ENCODE results near the gene ADAT2. TPM values are rescaled to one million over a fixed set of nuclear protein-coding genes. Genes with fewer than 3 reads are reported as not detected.

ADAT2 gene
- total and polyA plus RNA-seq, 2 donors (not counting 1 experiment from before 2014, with no cell fraction given): 13.6 to 16.0 TPM

DNA sequence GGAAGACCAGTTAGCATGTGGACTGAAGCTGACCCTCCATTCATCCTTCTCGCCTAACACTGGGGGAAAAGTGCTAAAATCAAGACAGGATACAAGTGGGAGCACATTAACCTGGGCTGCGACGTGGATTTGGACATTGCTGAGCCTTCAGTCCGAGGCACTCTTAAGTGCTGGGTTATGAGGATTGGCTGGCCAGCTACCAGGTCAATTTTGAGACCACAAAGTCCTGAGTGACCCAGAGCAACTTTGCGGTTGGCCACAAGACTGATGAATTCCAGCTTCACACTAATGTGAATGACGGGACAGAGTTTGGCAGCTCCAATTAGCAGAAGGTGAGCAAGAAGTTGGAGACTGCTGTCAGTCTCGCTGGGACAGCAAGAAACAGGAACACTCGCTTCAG, 40.3 kb upstream of the ADAT2 start:
- Histone ChIP-seq H3K4me2 (replicated peaks; ENCODE audit: low read depth, low read length, poor library complexity, severe bottlenecking) (no peak overlapping the region), H3K4me3 (ENCODE audit: control extremely low read depth in 1 of 5, extremely low read depth in 1 of 5, insufficient read depth in 1 of 5, low read depth in 2 of 5, low read length in 4 of 5) (no peak overlapping the region), H3K79me2 (ENCODE audit: control insufficient read depth, insufficient read depth, low read length) (no peaks in the 10 kb centered on the region), H3K4me1 (ENCODE audit: control insufficient read depth in 2 of 2, insufficient read depth in 2 of 2, low read length in 2 of 2) (no peaks in the 10 kb centered on the region), H4K20me1 (ENCODE audit: control insufficient read depth, insufficient read depth, low read length, poor library complexity, severe bottlenecking) (no peaks in the 10 kb centered on the region), H3K27ac (ENCODE audit: low read length in 2 of 2) (no peak overlapping the region), H3K9ac (ENCODE audit: low read length) (no peak overlapping the region), H3K36me3 (replicated peaks in 1 of 2; ENCODE audit: control extremely low read depth in 1 of 2, control insufficient read depth in 1 of 2, extremely low read depth in 1 of 2, insufficient read depth in 2 of 2, low read length in 1 of 2) (peaks cover 3 to 5% of the 10 kb centered on the region in 2 experiments), H2AFZ (ENCODE audit: insufficient read depth, low read depth, low read length, poor library complexity, severe bottlenecking) (no peak overlapping the region), H3K9me3 (ENCODE audit: control extremely low read depth in 1 of 3, control insufficient read depth in 2 of 3, insufficient read depth in 1 of 3, low read length in 2 of 3) (no peaks in the 10 kb centered on the region), H3K27me3 (replicated peaks in 1 of 4; ENCODE audit: control extremely low read depth in 1 of 4, control insufficient read depth in 3 of 4, insufficient read depth in 4 of 4, low read length in 3 of 4) (no peaks in the 10 kb centered on the region)
- no peak for DNase-seq
- no peaks in the 10 kb centered on the region for H3K27me3 Mint-ChIP-seq
- no peaks in the 10 kb centered on the region for H3K4me1 Mint-ChIP-seq
- CTCF ChIA-PET: no interaction called here
- no peak for ATAC-seq (ENCODE audit: low read depth)
- no peak overlapping the region for H3K4me3 Mint-ChIP-seq
- intact Hi-C loops (cut with micrococcal nuclease): no loop called here
- TF ChIP-seq, protein P1, sequence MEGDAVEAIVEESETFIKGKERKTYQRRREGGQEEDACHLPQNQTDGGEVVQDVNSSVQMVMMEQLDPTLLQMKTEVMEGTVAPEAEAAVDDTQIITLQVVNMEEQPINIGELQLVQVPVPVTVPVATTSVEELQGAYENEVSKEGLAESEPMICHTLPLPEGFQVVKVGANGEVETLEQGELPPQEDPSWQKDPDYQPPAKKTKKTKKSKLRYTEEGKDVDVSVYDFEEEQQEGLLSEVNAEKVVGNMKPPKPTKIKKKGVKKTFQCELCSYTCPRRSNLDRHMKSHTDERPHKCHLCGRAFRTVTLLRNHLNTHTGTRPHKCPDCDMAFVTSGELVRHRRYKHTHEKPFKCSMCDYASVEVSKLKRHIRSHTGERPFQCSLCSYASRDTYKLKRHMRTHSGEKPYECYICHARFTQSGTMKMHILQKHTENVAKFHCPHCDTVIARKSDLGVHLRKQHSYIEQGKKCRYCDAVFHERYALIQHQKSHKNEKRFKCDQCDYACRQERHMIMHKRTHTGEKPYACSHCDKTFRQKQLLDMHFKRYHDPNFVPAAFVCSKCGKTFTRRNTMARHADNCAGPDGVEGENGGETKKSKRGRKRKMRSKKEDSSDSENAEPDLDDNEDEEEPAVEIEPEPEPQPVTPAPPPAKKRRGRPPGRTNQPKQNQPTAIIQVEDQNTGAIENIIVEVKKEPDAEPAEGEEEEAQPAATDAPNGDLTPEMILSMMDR (IDR thresholded peaks at IDR 0.05): no peak
- TF ChIP-seq EZH2 (IDR thresholded peaks at IDR 0.05; ENCODE audit: borderline replicate concordance, insufficient read depth, low read depth, low read length, poor library complexity, severe bottlenecking): no peak
- POLR2A ChIA-PET: no interaction called here
- no peaks in the 10 kb centered on the region for H3K9me3 Mint-ChIP-seq (ENCODE audit: insufficient read depth)
- 100% methylated on average over 6 of the region's 8 CpGs for WGBS (ENCODE audit: insufficient coverage)
- no peak overlapping the region for H3K27ac Mint-ChIP-seq

DNA sequence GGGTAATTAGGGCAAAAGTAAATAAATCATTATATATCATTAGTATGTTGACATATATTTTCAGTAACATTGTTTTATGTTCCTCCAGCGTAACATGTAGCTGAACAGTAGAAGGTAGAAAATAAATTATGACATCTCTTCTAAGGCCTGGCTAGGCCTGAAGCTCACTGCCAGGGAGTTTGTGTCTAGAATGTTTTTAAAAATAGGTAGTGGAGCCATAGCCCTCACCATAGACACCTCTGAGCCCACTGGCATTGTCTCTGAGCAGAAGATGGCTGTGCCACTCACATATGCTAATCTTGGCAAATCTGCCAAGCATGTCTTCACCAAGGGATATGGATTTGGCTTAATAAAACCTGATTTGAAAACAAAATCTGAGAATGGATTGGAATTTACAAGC, 39.7 kb upstream of the ADAT2 start:
- H3K27me3 ChIP-seq (replicated peaks in 1 of 4; ENCODE audit: control extremely low read depth in 1 of 4, control insufficient read depth in 3 of 4, insufficient read depth in 4 of 4, low read length in 3 of 4): no peaks in the 10 kb centered on the region
- H3K4me1 ChIP-seq (ENCODE audit: control insufficient read depth in 2 of 2, insufficient read depth in 2 of 2, low read length in 2 of 2): no peaks in the 10 kb centered on the region
- Mint-ChIP-seq H3K4me1 (no peaks in the 10 kb centered on the region), H3K4me3 (no peak overlapping the region), H3K27ac (no peak overlapping the region), H3K27me3 (no peaks in the 10 kb centered on the region), H3K9me3 (ENCODE audit: insufficient read depth) (no peaks in the 10 kb centered on the region)
- ATAC-seq (ENCODE audit: low read depth) (no peak), DNase-seq (no peak)
- no peak overlapping the region for H3K4me3 ChIP-seq (ENCODE audit: control extremely low read depth in 1 of 5, extremely low read depth in 1 of 5, insufficient read depth in 1 of 5, low read depth in 2 of 5, low read length in 4 of 5)
- WGBS (ENCODE audit: insufficient coverage): no CpG with 5 or more reads among the region's 1 CpG
- peaks cover 0 to 5% of the 10 kb centered on the region in 2 experiments for H3K36me3 ChIP-seq (replicated peaks in 1 of 2; ENCODE audit: control extremely low read depth in 1 of 2, control insufficient read depth in 1 of 2, extremely low read depth in 1 of 2, insufficient read depth in 2 of 2, low read length in 1 of 2)
- no peaks in the 10 kb centered on the region for H3K9me3 ChIP-seq (ENCODE audit: control extremely low read depth in 1 of 3, control insufficient read depth in 2 of 3, insufficient read depth in 1 of 3, low read length in 2 of 3)
- intact Hi-C loops (cut with micrococcal nuclease): no loop called here
- H3K4me2 ChIP-seq (replicated peaks; ENCODE audit: low read depth, low read length, poor library complexity, severe bottlenecking): no peak overlapping the region
- TF ChIP-seq, protein P1 (IDR thresholded peaks at IDR 0.05): no peak
- TF ChIP-seq EZH2 (IDR thresholded peaks at IDR 0.05; ENCODE audit: borderline replicate concordance, insufficient read depth, low read depth, low read length, poor library complexity, severe bottlenecking): no peak
- H3K27ac ChIP-seq (ENCODE audit: low read length in 2 of 2): no peak overlapping the region
- ChIA-PET CTCF (no interaction called here), POLR2A (no interaction called here)
- H3K9ac ChIP-seq (ENCODE audit: low read length): no peak overlapping the region
- no peaks in the 10 kb centered on the region for H3K79me2 ChIP-seq (ENCODE audit: control insufficient read depth, insufficient read depth, low read length)
- H4K20me1 ChIP-seq (ENCODE audit: control insufficient read depth, insufficient read depth, low read length, poor library complexity, severe bottlenecking): no peaks in the 10 kb centered on the region
- H2AFZ ChIP-seq (ENCODE audit: insufficient read depth, low read depth, low read length, poor library complexity, severe bottlenecking): no peak overlapping the region

Measured in B cell (primary cell).